Panc1 (cell line): ENCODE measurements around the gene ZNF44. TPM values are rescaled to one million over a fixed set of nuclear protein-coding genes. Genes with fewer than 3 reads are reported as not detected.

Experiments used
- ATAC-seq: fragments of 200-7000 bp; cut with Tn5 transposase; 2 replicates; pipeline ENCODE4 v1.9.1; 2020; ENCODE audit warnings: mild to moderate bottlenecking, moderate library complexity
- BruUV-seq: library from RNA; stranded (reverse); fragments of 400-500 nt; replicated peaks from 2 replicates; lab custom pipeline; 2021; lab: Mats Ljungman, UMichigan
- CTCF ChIA-PET: fragments of 300-600 bp; sonication (Branson Sonifier 250); formaldehyde crosslinking; loops from one replicate; lab custom pipeline; 2022; ENCODE audit warnings: antibody characterized with exemption; lab: Charles Lee
- POLR2A ChIA-PET: fragments of 300-600 bp; sonication (Branson Sonifier 250); formaldehyde crosslinking; loops from one replicate; lab custom pipeline; 2022; ENCODE audit warnings: antibody characterized with exemption; lab: Charles Lee
- DNase-seq: peaks from one replicate; pipeline ENCODE4 v3.0.0-alpha.2; 2010; ENCODE audit warnings: low read depth, low spot score
- H3K27ac ChIP-seq: 2 replicates; pipeline ENCODE4 v1.5.1; 2011; ENCODE audit warnings: mild to moderate bottlenecking, low read length, inconsistent platforms
- H3K27me3 ChIP-seq: fragments of 200-500 bp; sonication (Bioruptor generic); 2 replicates; pipeline ENCODE4 v1.6.0; 2014; ENCODE audit warnings: low read length, inconsistent platforms; ENCODE audit not compliant: control insufficient read depth, insufficient read depth
- H3K36me3 ChIP-seq: fragments of 200-500 bp; sonication (Bioruptor generic); 2 replicates; pipeline ENCODE4 v1.5.1; 2014; ENCODE audit warnings: inconsistent platforms, mild to moderate bottlenecking, low read length, moderate library complexity; ENCODE audit not compliant: control insufficient read depth, insufficient read depth
- H3K4me1 ChIP-seq: 2 replicates; pipeline ENCODE4 v1.5.1; 2011; ENCODE audit warnings: inconsistent platforms, mild to moderate bottlenecking, low read length, moderate library complexity; ENCODE audit not compliant: control insufficient read depth, insufficient read depth
- H3K4me3 ChIP-seq, 2 experiments: 2 replicates each; pipeline ENCODE4 v1.5.1; 2011 to 2012; ENCODE audit warnings: low read depth in 2 of 2, low read length in 2 of 2, mild to moderate bottlenecking in 2 of 2, inconsistent platforms in 1 of 2, moderate library complexity in 1 of 2
- H3K9me3 ChIP-seq: fragments of 200-500 bp; sonication (Bioruptor generic); 2 replicates; pipeline ENCODE4 v1.5.1; 2014; ENCODE audit warnings: low read depth, mild to moderate bottlenecking, inconsistent platforms, low read length, moderate library complexity; ENCODE audit not compliant: control insufficient read depth, insufficient read depth
- CTCF ChIP-seq: fragments of 450-650 bp; IDR thresholded peaks from 2 replicates; pipeline ENCODE4 v1.5.1; 2017; ENCODE audit warnings: mild to moderate bottlenecking
- POLR2AphosphoS5 ChIP-seq: IDR thresholded peaks from 2 replicates; pipeline ENCODE4 v1.6.1; 2012; ENCODE audit warnings: mild to moderate bottlenecking, low read depth, low read length, moderate library complexity
- REST ChIP-seq, 2 experiments: IDR thresholded peaks; 2 replicates each; pipeline ENCODE4 v1.6.1; 2011 to 2012; ENCODE audit warnings: low read depth in 2 of 2, control low read depth in 1 of 2, low read length in 1 of 2, mild to moderate bottlenecking in 1 of 2, moderate library complexity in 1 of 2; ENCODE audit not compliant: insufficient read depth in 1 of 2
- SIN3A ChIP-seq: IDR thresholded peaks from 2 replicates; pipeline ENCODE4 v1.6.1; 2012; ENCODE audit warnings: low read depth, mild to moderate bottlenecking, low read length, moderate library complexity, borderline replicate concordance; ENCODE audit not compliant: insufficient read depth
- TCF7L2 ChIP-seq: IDR thresholded peaks from 2 replicates; pipeline ENCODE4 v1.6.1; 2011; ENCODE audit warnings: mild to moderate bottlenecking, low read depth, low read length, inconsistent platforms
- in situ Hi-C: cut with HindIII; loops from 2 replicates; pipeline ENCODE4 v1.10.0; 2016; ENCODE audit warnings: low sequenced_read_pairs, low pct_unique_long_range_greater_than_20kb
- intact Hi-C: fragments of 100-400 bp; cut with micrococcal nuclease; formaldehyde crosslinking; loops from one replicate; pipeline ENCODE4 v1.10.0; 2022; ENCODE audit not compliant: unreplicated experiment
- total RNA-seq: library from RNA; stranded (reverse); gene quantifications from one replicate; pipeline ENCODE4 v1.2.1, GENCODE V29; 2021; ENCODE audit not compliant: unreplicated experiment

Gene ZNF44
- total RNA-seq, 1 experiment from 2014 or later, result 5.0 TPM

- H3K27me3 ChIP-seq, result no peaks in the 10 kb centered on the region
- peaks cover 11% of the 10 kb centered on the region for H3K4me1 ChIP-seq
- peaks cover 4% of the 10 kb centered on the region; the same call in 1 of the 2 replicates for H3K9me3 ChIP-seq
- POLR2A ChIA-PET, result no interaction called here
- no TSS peak for BruUV-seq
- H3K36me3 ChIP-seq, result no peaks in the 10 kb centered on the region
- in situ Hi-C loops (no loop called here), intact Hi-C loops (no loop called here)
- ATAC-seq (no peak), DNase-seq (no peak)
- no peak overlapping the region for H3K27ac ChIP-seq
- TF ChIP-seq POLR2AphosphoS5, result no peak
- TF ChIP-seq CTCF, result no peak
- TF ChIP-seq TCF7L2, result no peak
- no peak for TF ChIP-seq REST (IDR thresholded peaks at IDR 0.05; ENCODE audit: insufficient read depth in 1 of 2, low read depth in 2 of 2, low read length in 1 of 2)
- no peak for TF ChIP-seq SIN3A
- CTCF ChIA-PET, result no interaction called here
- H3K4me3 ChIP-seq, result no peak overlapping the region
Measured at GRCh38 chr19:12331211-12331941, 36.7 kb upstream of the ZNF44 start.

- H3K27ac ChIP-seq, result no peak overlapping the region
- DNase-seq (no peak), ATAC-seq (no peak)
- H3K4me1 ChIP-seq, result peaks cover 11% of the 10 kb centered on the region
- TF ChIP-seq POLR2AphosphoS5 (no peak), REST (IDR thresholded peaks at IDR 0.05; ENCODE audit: insufficient read depth in 1 of 2, low read depth in 2 of 2, low read length in 1 of 2) (no peak), TCF7L2 (no peak), SIN3A (no peak), CTCF (no peak)
- BruUV-seq, result no TSS peak
- intact Hi-C loops, result no loop called here
- H3K27me3 ChIP-seq, result no peaks in the 10 kb centered on the region
- no peaks in the 10 kb centered on the region for H3K36me3 ChIP-seq
- in situ Hi-C loops, result no loop called here
- no peak overlapping the region for H3K4me3 ChIP-seq
- peaks cover 4% of the 10 kb centered on the region; the same call in 1 of the 2 replicates for H3K9me3 ChIP-seq
- ChIA-PET POLR2A (interaction anchor here (0.5 kb wide), 1 partner anchor 17 kb away, joined by 3 read pairs; no protein-coding TSS in a partner anchor), CTCF (no interaction called here)
Measured at GRCh38 chr19:12330340-12330739, 35.7 kb upstream of the ZNF44 start.
